Measurements from ENCODE around the gene SSH2.

DNA sequence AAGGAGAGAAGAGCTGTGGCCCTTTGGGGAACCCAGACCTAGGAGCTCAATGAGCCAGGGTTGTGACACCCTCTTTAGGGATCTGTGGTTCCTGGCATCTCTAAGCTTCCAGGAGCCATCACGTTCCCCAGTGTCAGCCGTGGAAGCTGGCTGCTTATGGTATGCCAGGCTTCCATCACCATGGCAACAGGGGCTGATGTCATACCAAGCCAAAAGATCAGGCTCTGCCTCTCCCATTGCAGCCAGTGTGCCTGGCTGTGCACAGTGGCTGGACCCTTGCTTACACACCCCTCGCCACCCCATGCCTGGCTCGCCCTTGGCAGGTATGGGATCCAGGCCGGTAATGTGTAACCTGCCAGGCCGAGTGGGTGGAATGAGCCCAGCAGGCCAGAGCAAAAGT is 91.1 kb downstream of the SSH2 start:
- TF ChIP-seq, protein P1, sequence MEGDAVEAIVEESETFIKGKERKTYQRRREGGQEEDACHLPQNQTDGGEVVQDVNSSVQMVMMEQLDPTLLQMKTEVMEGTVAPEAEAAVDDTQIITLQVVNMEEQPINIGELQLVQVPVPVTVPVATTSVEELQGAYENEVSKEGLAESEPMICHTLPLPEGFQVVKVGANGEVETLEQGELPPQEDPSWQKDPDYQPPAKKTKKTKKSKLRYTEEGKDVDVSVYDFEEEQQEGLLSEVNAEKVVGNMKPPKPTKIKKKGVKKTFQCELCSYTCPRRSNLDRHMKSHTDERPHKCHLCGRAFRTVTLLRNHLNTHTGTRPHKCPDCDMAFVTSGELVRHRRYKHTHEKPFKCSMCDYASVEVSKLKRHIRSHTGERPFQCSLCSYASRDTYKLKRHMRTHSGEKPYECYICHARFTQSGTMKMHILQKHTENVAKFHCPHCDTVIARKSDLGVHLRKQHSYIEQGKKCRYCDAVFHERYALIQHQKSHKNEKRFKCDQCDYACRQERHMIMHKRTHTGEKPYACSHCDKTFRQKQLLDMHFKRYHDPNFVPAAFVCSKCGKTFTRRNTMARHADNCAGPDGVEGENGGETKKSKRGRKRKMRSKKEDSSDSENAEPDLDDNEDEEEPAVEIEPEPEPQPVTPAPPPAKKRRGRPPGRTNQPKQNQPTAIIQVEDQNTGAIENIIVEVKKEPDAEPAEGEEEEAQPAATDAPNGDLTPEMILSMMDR (IDR thresholded peaks at IDR 0.05; ENCODE audit: poor library complexity, severe bottlenecking), result no peak
- no peak for TF ChIP-seq TAF1 (IDR thresholded peaks at IDR 0.05; ENCODE audit: low read depth)
- TF ChIP-seq EP300 (conservative IDR thresholded peaks at IDR 0.05; ENCODE audit: poor library complexity, severe bottlenecking), result no peak
- TF ChIP-seq EZH2 (IDR thresholded peaks at IDR 0.05; ENCODE audit: borderline replicate concordance, insufficient read depth, low read length, poor library complexity, severe bottlenecking), result no peak

Data from neural cell (in vitro differentiated cells).